GM23338 (cell line): ENCODE measurements around the gene SV2A. TPM values are rescaled to one million over a fixed set of nuclear protein-coding genes. Genes with fewer than 3 reads are reported as not detected.

ENCODE experiments used
- ATAC-seq: fragments of 200-7000 bp; cut with Tn5 transposase; 3 replicates; pipeline ENCODE4 v1.9.1; 2020
- DNase-seq: peaks from one replicate; pipeline ENCODE4 v3.0.0-alpha.2; 2015; ENCODE audit warnings: low spot score
- H2AFZ ChIP-seq: fragments of 200-600 bp; sonication (generic); 2 replicates; pipeline ENCODE4 v1.8.0; 2016; ENCODE audit warnings: antibody characterized with exemption, mild to moderate bottlenecking, moderate library complexity
- H3F3A ChIP-seq: fragments of 200-600 bp; sonication (generic); replicated peaks from 2 replicates; pipeline ENCODE4 v1.8.0; 2017; ENCODE audit warnings: antibody characterized with exemption, mixed run types, low read depth
- H3K27ac ChIP-seq: fragments of 200-600 bp; sonication (generic); 2 replicates; pipeline ENCODE4 v1.6.1; 2016; ENCODE audit warnings: low read depth
- H3K27me3 ChIP-seq: fragments of 200-600 bp; sonication (generic); 2 replicates; pipeline ENCODE4 v1.8.0; 2016; ENCODE audit warnings: mild to moderate bottlenecking, mixed run types, moderate library complexity; ENCODE audit not compliant: insufficient read depth
- H3K36me3 ChIP-seq: fragments of 200-600 bp; sonication (generic); 2 replicates; pipeline ENCODE4 v1.8.0; 2016; ENCODE audit warnings: mild to moderate bottlenecking; ENCODE audit not compliant: insufficient read depth
- H3K4me1 ChIP-seq: fragments of 200-600 bp; sonication (generic); 2 replicates; pipeline ENCODE4 v1.8.0; 2016; ENCODE audit warnings: mild to moderate bottlenecking, moderate library complexity; ENCODE audit not compliant: insufficient read depth
- H3K4me2 ChIP-seq: fragments of 200-600 bp; sonication (generic); 2 replicates; pipeline ENCODE4 v1.7.1; 2017; ENCODE audit warnings: mixed run types
- H3K4me3 ChIP-seq: fragments of 200-600 bp; sonication (generic); 2 replicates; pipeline ENCODE4 v1.6.1; 2016; ENCODE audit warnings: mixed run types
- H3K79me2 ChIP-seq: fragments of 200-600 bp; sonication (generic); replicated peaks from 2 replicates; pipeline ENCODE4 v1.8.0; 2017; ENCODE audit warnings: mild to moderate bottlenecking; ENCODE audit not compliant: insufficient read depth
- H3K9me2 ChIP-seq: fragments of 200-600 bp; sonication (generic); 2 replicates; pipeline ENCODE4 v1.8.0; 2017; ENCODE audit not compliant: insufficient read depth
- H4K20me1 ChIP-seq: fragments of 200-600 bp; sonication (generic); replicated peaks from 2 replicates; pipeline ENCODE4 v1.8.0; 2017; ENCODE audit warnings: mild to moderate bottlenecking; ENCODE audit not compliant: insufficient read depth
- H3K27ac Mint-ChIP-seq: 2 replicates; pipeline ENCODE4 v1.8.0; 2020; ENCODE audit warnings: inconsistent platforms, mild to moderate bottlenecking, moderate library complexity, mixed read lengths
- H3K27me3 Mint-ChIP-seq: 3 replicates; pipeline ENCODE4 v1.8.0; 2022; ENCODE audit warnings: low read depth, mild to moderate bottlenecking, moderate library complexity, mixed read lengths, inconsistent platforms; ENCODE audit not compliant: insufficient read depth, poor library complexity
- H3K36me3 Mint-ChIP-seq: 3 replicates; pipeline ENCODE4 v1.8.0; 2021; ENCODE audit warnings: low read depth, mild to moderate bottlenecking, inconsistent platforms, moderate library complexity, mixed read lengths
- H3K4me1 Mint-ChIP-seq: 3 replicates; pipeline ENCODE4 v1.8.0; 2020; ENCODE audit warnings: mild to moderate bottlenecking, inconsistent platforms, mixed read lengths
- H3K4me3 Mint-ChIP-seq: 3 replicates; pipeline ENCODE4 v1.8.0; 2021; ENCODE audit warnings: moderate library complexity, mild to moderate bottlenecking, inconsistent platforms, mixed read lengths
- H3K9me3 Mint-ChIP-seq: 3 replicates; pipeline ENCODE4 v1.8.0; 2020; ENCODE audit warnings: moderate library complexity, mild to moderate bottlenecking, inconsistent platforms, mixed read lengths
- CREB1 ChIP-seq: fragments of 250-450 bp; sonication (Bioruptor Pico); IDR thresholded peaks from 2 replicates; pipeline ENCODE4 v1.5.0; 2020; ENCODE audit warnings: low read depth, mild to moderate bottlenecking, moderate library complexity
- EZH2 ChIP-seq: fragments of 200-600 bp; sonication (generic); IDR thresholded peaks from one replicate; pipeline ENCODE4 v1.8.0; 2017; ENCODE audit warnings: antibody characterized with exemption, mild to moderate bottlenecking, low read depth; ENCODE audit not compliant: unreplicated experiment
- EZH2phosphoT487 ChIP-seq: fragments of 200-600 bp; sonication (generic); IDR thresholded peaks from one replicate; pipeline ENCODE4 v1.8.1; 2018; ENCODE audit warnings: antibody characterized with exemption; ENCODE audit not compliant: unreplicated experiment
- JUNB ChIP-seq: IDR thresholded peaks from one replicate; pipeline ENCODE4 v1.6.1; 2016; ENCODE audit warnings: antibody characterized with exemption; ENCODE audit not compliant: unreplicated experiment
- NANOG ChIP-seq: IDR thresholded peaks from 2 replicates; pipeline ENCODE4 v1.6.1; 2016; ENCODE audit warnings: antibody characterized with exemption, borderline replicate concordance
- POLR2AphosphoS5 ChIP-seq: IDR thresholded peaks from 2 replicates; pipeline ENCODE4 v1.6.1; 2016; ENCODE audit warnings: antibody characterized with exemption, low read depth
- STAT1 ChIP-seq: IDR thresholded peaks from one replicate; pipeline ENCODE4 v1.6.1; 2016; ENCODE audit warnings: antibody characterized with exemption; ENCODE audit not compliant: unreplicated experiment
- ZNF114 ChIP-seq: fragments of 250-450 bp; sonication (Bioruptor Pico); IDR thresholded peaks from 2 replicates; pipeline ENCODE4 v1.5.0; 2020; ENCODE audit warnings: mild to moderate bottlenecking, moderate library complexity
- ZNF331 ChIP-seq: fragments of 250-450 bp; sonication (Bioruptor Pico); IDR thresholded peaks from 2 replicates; pipeline ENCODE4 v1.5.0; 2020; ENCODE audit warnings: low read depth, mild to moderate bottlenecking, moderate library complexity
- ZNF462 ChIP-seq: fragments of 250-450 bp; sonication (Bioruptor Pico); IDR thresholded peaks from 2 replicates; pipeline ENCODE4 v1.5.0; 2020; ENCODE audit warnings: mild to moderate bottlenecking, moderate library complexity
- polyA plus RNA-seq: library from polyadenylated mRNA; unstranded; fragments of >200 nt; fragmentation: Nextera tagmentation; extraction: Ambion mirVana; gene quantifications from 2 replicates; pipeline ENCODE4 v1.2.1, GENCODE V29; 2016
- total RNA-seq: library from RNA; depleted of rRNA; stranded (reverse); fragments of >200 nt; shearing (Covaris generic); gene quantifications from 2 replicates; pipeline ENCODE4 v1.2.3, GENCODE V29; 2014
- TF ChIP-seq, protein P1 (sequence below): IDR thresholded peaks from one replicate; pipeline ENCODE4 v1.6.1; 2018; ENCODE audit warnings: antibody characterized with exemption; ENCODE audit not compliant: unreplicated experiment
- TF ChIP-seq, protein P2 (sequence below), 2 experiments: fragments of 200-600 bp in 1 of 2; sonication (generic) in 1 of 2; conservative IDR thresholded peaks; 2 replicates each; pipeline versions ENCODE4 v1.5.1 to v1.6.1; 2016 to 2017; ENCODE audit warnings: antibody characterized with exemption in 2 of 2, low read depth in 2 of 2, mild to moderate bottlenecking in 2 of 2, moderate library complexity in 1 of 2
- TF ChIP-seq, protein P3 (sequence below): IDR thresholded peaks from 2 replicates; pipeline ENCODE4 v1.6.1; 2016; ENCODE audit warnings: antibody characterized with exemption

The SV2A gene
- total and polyA plus RNA-seq, 2 experiments from 2014 or later = 17.8 to 41.7 TPM

DNA sequence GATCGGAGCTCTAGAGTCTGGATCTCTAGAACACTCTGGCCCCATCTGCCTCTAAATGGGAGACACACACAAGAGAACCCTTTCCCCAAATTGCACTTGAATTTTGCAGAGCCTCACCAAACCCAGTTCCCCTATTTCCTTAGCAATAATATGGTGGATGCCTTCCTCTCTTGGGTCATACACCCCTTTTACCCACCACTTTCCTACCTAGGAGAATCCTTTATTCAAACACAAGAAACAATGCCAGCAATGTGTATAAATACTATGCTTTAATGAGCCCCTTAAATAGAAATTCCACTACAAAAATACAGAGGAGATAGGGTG lies 10.7 kb upstream of the SV2A start:
- TF ChIP-seq EZH2phosphoT487 (no peak), POLR2AphosphoS5 (no peak), NANOG (no peak), ZNF462 (no peak), STAT1 (no peak), JUNB (no peak), CREB1 (CRISPR knock-in tag) (no peak), ZNF114 (no peak), EZH2 (no peak), ZNF331 (no peak)
- TF ChIP-seq, protein P1, sequence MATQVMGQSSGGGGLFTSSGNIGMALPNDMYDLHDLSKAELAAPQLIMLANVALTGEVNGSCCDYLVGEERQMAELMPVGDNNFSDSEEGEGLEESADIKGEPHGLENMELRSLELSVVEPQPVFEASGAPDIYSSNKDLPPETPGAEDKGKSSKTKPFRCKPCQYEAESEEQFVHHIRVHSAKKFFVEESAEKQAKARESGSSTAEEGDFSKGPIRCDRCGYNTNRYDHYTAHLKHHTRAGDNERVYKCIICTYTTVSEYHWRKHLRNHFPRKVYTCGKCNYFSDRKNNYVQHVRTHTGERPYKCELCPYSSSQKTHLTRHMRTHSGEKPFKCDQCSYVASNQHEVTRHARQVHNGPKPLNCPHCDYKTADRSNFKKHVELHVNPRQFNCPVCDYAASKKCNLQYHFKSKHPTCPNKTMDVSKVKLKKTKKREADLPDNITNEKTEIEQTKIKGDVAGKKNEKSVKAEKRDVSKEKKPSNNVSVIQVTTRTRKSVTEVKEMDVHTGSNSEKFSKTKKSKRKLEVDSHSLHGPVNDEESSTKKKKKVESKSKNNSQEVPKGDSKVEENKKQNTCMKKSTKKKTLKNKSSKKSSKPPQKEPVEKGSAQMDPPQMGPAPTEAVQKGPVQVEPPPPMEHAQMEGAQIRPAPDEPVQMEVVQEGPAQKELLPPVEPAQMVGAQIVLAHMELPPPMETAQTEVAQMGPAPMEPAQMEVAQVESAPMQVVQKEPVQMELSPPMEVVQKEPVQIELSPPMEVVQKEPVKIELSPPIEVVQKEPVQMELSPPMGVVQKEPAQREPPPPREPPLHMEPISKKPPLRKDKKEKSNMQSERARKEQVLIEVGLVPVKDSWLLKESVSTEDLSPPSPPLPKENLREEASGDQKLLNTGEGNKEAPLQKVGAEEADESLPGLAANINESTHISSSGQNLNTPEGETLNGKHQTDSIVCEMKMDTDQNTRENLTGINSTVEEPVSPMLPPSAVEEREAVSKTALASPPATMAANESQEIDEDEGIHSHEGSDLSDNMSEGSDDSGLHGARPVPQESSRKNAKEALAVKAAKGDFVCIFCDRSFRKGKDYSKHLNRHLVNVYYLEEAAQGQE = no peak
- TF ChIP-seq, protein P2, sequence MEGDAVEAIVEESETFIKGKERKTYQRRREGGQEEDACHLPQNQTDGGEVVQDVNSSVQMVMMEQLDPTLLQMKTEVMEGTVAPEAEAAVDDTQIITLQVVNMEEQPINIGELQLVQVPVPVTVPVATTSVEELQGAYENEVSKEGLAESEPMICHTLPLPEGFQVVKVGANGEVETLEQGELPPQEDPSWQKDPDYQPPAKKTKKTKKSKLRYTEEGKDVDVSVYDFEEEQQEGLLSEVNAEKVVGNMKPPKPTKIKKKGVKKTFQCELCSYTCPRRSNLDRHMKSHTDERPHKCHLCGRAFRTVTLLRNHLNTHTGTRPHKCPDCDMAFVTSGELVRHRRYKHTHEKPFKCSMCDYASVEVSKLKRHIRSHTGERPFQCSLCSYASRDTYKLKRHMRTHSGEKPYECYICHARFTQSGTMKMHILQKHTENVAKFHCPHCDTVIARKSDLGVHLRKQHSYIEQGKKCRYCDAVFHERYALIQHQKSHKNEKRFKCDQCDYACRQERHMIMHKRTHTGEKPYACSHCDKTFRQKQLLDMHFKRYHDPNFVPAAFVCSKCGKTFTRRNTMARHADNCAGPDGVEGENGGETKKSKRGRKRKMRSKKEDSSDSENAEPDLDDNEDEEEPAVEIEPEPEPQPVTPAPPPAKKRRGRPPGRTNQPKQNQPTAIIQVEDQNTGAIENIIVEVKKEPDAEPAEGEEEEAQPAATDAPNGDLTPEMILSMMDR (conservative IDR thresholded peaks at IDR 0.05; ENCODE audit: low read depth in 2 of 2) = no peak
- TF ChIP-seq, protein P3, sequence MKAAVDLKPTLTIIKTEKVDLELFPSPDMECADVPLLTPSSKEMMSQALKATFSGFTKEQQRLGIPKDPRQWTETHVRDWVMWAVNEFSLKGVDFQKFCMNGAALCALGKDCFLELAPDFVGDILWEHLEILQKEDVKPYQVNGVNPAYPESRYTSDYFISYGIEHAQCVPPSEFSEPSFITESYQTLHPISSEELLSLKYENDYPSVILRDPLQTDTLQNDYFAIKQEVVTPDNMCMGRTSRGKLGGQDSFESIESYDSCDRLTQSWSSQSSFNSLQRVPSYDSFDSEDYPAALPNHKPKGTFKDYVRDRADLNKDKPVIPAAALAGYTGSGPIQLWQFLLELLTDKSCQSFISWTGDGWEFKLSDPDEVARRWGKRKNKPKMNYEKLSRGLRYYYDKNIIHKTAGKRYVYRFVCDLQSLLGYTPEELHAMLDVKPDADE = no peak
- Mint-ChIP-seq H3K27me3 (peaks cover 5% of the 10 kb centered on the region), H3K27ac (peak overlapping the region; percentile 95), H3K4me1 (peaks cover 16% of the 10 kb centered on the region), H3K9me3 (no peaks in the 10 kb centered on the region), H3K4me3 (peak overlapping the region; percentile 98), H3K36me3 (peaks cover 37% of the 10 kb centered on the region)
- peaks cover 20% of the 10 kb centered on the region for H3K4me1 ChIP-seq
- peaks cover 30% of the 10 kb centered on the region for H3K36me3 ChIP-seq
- no peaks in the 10 kb centered on the region for H3K27me3 ChIP-seq
- no peak for DNase-seq
- H3K4me2 ChIP-seq = peak overlapping the region; percentile 88
- peak overlapping the region; percentile 75 for H3K4me3 ChIP-seq
- peak overlapping the region; percentile 100 for H3K27ac ChIP-seq
- no peak for ATAC-seq
- peaks cover 12% of the 10 kb centered on the region for H4K20me1 ChIP-seq
- H3K79me2 ChIP-seq = peaks cover 32% of the 10 kb centered on the region
- peaks cover 7% of the 10 kb centered on the region for H3F3A ChIP-seq
- H2AFZ ChIP-seq = no peak overlapping the region
- H3K9me2 ChIP-seq = no peaks in the 10 kb centered on the region
